Neuron (in vitro differentiated cells): ENCODE measurements around the gene GSG1L.

Experiments used
- H2AFZ ChIP-seq: one replicate; pipeline ENCODE4 v1.6.1; 2013; ENCODE audit warnings: low read depth, mild to moderate bottlenecking, inconsistent platforms, low read length, moderate library complexity
- H3K27me3 ChIP-seq: one replicate; pipeline ENCODE4 v1.6.1; 2013; ENCODE audit warnings: low read length; ENCODE audit not compliant: insufficient read depth
- H3K36me3 ChIP-seq: one replicate; pipeline ENCODE4 v1.6.1; 2013; ENCODE audit warnings: low read length; ENCODE audit not compliant: insufficient read depth
- H3K4me1 ChIP-seq: one replicate; pipeline ENCODE4 v1.6.1; 2013; ENCODE audit warnings: low read length; ENCODE audit not compliant: insufficient read depth
- H3K4me3 ChIP-seq: 2 replicates; pipeline ENCODE4 v1.5.1; 2013; ENCODE audit warnings: mild to moderate bottlenecking, low read length, moderate library complexity
- H3K9me3 ChIP-seq: one replicate; pipeline ENCODE4 v1.6.1; 2013; ENCODE audit warnings: low read length

Gene GSG1L

DNA sequence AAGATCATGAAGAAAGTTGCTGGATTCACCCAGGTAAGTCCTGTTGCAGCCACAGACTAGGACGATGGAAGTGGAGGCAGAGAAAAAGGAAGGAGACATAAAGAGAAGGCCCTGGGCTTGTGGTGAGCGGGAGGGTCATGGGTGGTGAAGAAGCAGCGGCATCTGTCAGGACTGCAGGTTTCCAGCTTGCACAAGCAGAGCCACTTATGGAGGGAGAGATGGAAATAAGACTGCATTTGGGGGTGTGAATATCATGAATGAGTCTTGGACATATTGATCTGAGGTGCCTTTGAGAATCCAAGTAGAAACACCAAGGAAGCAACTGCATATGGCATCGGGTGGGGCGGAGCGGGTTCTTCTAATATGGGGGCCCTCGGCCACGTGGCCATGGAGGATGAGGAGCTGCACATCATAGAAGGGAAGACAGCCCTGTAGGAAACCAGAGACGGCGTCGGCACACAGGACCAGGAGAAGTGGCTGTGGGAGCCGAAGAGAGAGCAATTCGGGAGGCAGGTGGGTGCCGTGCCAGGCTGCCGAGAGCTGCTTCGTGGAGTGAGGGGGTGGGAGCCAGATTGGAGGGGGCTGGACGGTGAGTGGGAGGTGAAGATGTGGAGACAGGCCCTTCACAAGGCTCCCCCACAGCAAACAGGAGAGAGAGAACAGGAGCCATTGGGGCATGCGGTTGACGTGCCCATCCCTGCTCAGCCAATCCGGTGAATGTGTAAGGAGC lies 243.5 kb downstream of the GSG1L start:
- Histone ChIP-seq H3K4me3 (no peak overlapping the region), H3K4me1 (no peaks in the 10 kb centered on the region), H2AFZ (no peak overlapping the region), H3K27me3 (peaks cover 13% of the 10 kb centered on the region), H3K9me3 (no peaks in the 10 kb centered on the region), H3K36me3 (no peaks in the 10 kb centered on the region)

DNA sequence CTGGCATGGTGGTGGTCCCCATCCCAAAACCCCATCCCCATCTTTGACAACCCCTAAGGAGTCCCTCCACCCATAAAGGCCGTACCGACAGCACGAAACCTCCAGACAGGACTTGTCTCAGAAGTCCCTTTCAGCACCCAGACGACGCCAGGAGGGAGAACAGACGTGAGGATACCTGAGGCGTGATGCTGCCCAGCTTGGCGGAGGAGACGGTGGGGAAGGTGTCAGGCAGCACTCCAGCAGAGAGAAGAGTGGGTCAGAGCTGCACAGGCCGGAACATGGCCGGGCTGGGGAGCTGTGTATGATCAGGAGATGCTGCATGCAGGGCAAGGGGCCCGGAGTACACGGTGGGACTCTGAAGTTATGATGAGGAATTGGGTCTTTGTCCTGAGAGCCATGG lies 244.2 kb downstream of the GSG1L start:
- Histone ChIP-seq H3K4me1 (no peaks in the 10 kb centered on the region), H3K36me3 (no peaks in the 10 kb centered on the region), H3K27me3 (peaks cover 13% of the 10 kb centered on the region), H3K9me3 (no peaks in the 10 kb centered on the region), H2AFZ (no peak overlapping the region), H3K4me3 (no peak overlapping the region)

DNA sequence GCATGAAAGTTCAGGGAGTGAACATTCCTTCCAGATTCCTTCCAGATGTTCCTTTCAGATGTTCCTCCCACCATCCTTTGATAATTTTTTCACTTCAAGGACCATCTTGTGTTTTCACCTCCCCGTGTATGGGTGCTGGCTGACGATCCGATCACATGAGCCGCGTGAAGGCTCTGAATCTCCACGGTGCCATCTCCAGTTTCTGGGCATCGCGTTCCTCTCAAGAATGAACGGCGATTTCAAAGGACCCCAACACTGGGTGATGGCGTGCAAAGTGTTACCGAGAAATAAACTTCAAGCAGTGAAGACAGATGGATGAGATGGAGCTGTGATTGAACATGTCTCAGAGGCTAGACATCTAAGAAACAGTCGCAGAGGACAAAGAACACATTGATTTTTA lies 245.3 kb downstream of the GSG1L start:
- Histone ChIP-seq H3K36me3 (no peaks in the 10 kb centered on the region), H2AFZ (no peak overlapping the region), H3K27me3 (peaks cover 13% of the 10 kb centered on the region), H3K4me3 (no peak overlapping the region), H3K9me3 (no peaks in the 10 kb centered on the region), H3K4me1 (no peaks in the 10 kb centered on the region)

DNA sequence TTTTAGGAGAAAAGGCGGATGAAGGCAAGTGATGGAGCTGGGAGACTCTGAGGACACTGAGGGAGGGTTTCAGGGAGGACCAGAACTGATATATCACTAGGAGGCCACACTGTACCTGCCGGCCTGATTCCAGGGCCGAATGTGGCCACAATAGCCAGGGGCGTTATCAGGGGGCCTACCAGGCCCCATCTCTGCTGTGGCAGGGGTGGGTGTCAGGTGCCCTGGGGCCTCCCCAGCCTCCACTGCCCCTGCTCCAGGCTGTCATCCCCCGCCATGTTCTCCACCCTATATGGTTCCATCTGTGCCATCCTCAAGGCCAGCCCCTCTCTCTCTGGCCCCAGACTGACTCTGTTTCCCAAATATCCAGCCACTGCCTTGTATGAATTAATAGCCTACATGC lies 246.5 kb downstream of the GSG1L start:
- H3K4me1 ChIP-seq = no peaks in the 10 kb centered on the region
- H3K36me3 ChIP-seq = no peaks in the 10 kb centered on the region
- H3K9me3 ChIP-seq = no peaks in the 10 kb centered on the region
- no peak overlapping the region for H2AFZ ChIP-seq
- H3K4me3 ChIP-seq = no peak overlapping the region
- peaks cover 13% of the 10 kb centered on the region for H3K27me3 ChIP-seq

DNA sequence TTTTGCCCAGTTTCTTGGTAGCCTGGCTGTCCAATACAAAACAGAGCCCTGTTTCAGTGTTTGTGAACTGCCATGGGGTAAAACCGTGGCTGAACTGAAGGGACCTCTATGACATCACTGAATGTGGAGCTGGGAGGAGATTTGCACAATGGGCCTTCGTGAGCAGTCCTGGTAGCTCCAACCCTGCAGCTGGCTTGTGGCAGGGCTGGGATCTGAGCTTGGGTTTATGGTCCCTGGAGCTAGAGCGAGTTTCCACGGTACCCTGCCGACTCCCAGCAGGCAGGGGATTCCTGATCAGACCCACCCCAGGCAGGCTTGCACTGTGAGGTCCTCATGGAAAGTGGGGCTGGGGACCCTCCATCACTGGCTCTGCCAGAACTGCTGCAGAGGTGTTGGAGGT lies 247.0 kb downstream of the GSG1L start:
- Histone ChIP-seq H2AFZ (no peak overlapping the region), H3K27me3 (peaks cover 13% of the 10 kb centered on the region), H3K9me3 (no peaks in the 10 kb centered on the region), H3K4me3 (no peak overlapping the region), H3K4me1 (no peaks in the 10 kb centered on the region), H3K36me3 (no peaks in the 10 kb centered on the region)

DNA sequence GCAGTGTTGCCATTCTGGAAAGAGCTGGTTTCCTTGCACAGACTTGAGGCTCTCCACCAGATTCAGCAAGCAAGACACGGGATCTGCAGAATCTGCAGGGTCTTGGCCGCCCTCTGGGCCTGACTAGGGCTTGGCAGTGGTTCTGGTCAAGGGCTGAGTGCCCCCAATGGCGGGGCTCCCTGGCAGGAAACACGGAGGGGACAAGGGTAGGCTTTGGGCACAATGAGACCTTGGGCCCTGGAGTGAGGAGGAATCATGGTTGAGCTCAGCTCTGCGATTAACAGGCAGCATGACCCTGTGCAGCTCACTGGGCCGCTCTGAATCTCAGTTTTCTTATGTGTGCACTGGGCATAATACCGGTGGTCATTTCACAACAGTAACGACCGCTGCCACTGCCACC lies 249.9 kb downstream of the GSG1L start:
- no peaks in the 10 kb centered on the region for H3K4me1 ChIP-seq
- H2AFZ ChIP-seq = no peak overlapping the region
- no peaks in the 10 kb centered on the region for H3K9me3 ChIP-seq
- no peaks in the 10 kb centered on the region for H3K36me3 ChIP-seq
- no peak overlapping the region for H3K4me3 ChIP-seq
- no peaks in the 10 kb centered on the region for H3K27me3 ChIP-seq

DNA sequence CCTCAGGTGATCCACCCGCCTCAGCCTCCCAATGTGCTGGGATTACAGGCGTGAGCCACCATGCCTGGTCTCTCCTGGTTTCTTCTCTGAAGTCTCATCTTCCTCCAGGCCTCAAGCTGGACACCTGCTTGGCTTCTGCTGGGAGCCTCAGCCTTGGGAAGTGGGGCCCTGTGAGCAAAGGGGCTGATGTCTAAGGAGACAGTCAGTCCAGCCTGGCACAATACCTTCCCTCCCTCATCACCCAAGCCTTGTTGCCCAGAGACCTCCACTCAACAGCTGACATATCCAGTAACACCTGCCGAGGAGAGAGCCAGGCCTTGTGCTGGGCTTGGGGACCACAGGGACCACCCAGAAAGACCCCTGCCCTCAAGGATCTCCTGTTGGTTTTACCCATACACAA lies 251.6 kb downstream of the GSG1L start:
- H3K4me3 ChIP-seq = no peak overlapping the region

DNA sequence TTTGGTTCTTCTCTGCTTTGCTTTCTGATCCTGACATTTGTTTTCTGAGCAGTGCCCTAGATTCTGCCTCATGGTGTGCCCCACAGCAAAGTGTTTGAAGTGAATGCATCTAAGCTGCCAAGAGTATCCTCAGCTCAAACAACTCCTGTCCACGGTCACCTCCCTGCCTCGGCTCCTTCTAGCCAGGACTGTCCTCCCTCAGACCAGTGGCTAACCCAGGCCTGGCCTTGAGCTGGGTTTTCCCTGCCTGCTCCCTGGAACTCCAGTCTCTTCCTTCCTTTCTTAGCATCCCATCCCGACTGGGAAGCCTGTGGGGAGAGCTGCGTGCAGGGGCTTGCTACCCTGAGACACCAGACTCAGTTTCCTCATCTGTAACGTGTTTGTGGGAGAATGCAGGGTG lies 256.5 kb downstream of the GSG1L start:
- no peak overlapping the region for H2AFZ ChIP-seq
- no peaks in the 10 kb centered on the region for H3K4me1 ChIP-seq
- no peaks in the 10 kb centered on the region for H3K36me3 ChIP-seq
- H3K9me3 ChIP-seq = no peaks in the 10 kb centered on the region
- H3K27me3 ChIP-seq = peaks cover 11% of the 10 kb centered on the region
- H3K4me3 ChIP-seq = no peak overlapping the region

More for the DNA sequence above, 251.6 kb downstream of the GSG1L start:
- H3K4me1 ChIP-seq = no peaks in the 10 kb centered on the region
- H3K36me3 ChIP-seq = no peaks in the 10 kb centered on the region
- H3K9me3 ChIP-seq = no peaks in the 10 kb centered on the region
- peaks cover 1% of the 10 kb centered on the region for H3K27me3 ChIP-seq
- no peak overlapping the region for H2AFZ ChIP-seq

DNA sequence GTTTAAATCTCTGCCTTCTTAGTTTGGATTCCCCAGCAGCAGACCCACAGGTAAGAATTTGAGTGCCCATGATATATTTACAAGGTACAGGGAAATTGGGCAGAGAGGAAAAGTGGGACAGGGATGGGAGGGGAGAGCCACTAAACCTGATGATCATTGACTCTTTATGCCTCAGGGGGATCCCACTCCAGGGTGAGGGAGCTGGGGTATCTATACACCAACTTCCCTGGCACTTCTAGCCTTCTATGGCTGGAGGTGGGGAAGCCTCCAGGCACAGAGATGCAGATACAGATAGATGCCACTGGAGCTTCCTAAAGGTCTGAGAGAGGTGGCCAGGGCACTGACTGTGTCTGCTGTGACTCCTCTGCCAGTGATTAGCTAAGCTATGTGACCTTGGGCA lies 257.1 kb downstream of the GSG1L start:
- no peak overlapping the region for H2AFZ ChIP-seq
- H3K36me3 ChIP-seq = no peaks in the 10 kb centered on the region
- H3K9me3 ChIP-seq = no peaks in the 10 kb centered on the region
- H3K4me3 ChIP-seq = no peak overlapping the region
- H3K27me3 ChIP-seq = peaks cover 11% of the 10 kb centered on the region
- H3K4me1 ChIP-seq = no peaks in the 10 kb centered on the region

DNA sequence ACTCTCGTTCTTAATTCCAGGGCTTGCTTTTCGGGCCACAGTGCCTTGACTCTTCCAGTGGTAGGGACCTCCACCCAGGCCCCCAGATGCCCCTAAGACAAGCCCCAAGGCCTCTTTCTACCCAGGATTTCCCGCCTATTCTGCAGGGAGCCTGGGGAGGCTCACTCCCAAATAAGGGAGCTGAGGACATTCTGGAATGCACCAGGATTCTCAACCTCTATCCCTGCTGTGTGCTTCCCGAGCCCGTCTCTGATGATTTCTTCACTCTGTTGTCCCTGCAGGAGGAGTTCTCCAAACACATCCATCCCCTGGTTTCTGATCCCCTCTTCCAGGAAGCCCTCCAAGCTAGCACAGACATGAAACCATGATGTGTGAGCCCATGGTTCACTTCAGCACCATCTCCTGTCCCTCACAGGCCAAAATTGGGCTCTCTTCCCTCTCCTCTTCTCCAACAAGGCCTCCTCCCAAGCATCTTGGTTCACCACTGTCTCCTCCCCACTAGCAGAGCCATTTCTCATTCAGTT lies 257.6 kb downstream of the GSG1L start:
- no peaks in the 10 kb centered on the region for H3K36me3 ChIP-seq
- peaks cover 11% of the 10 kb centered on the region for H3K27me3 ChIP-seq
- no peaks in the 10 kb centered on the region for H3K9me3 ChIP-seq
- H2AFZ ChIP-seq = no peak overlapping the region
- no peaks in the 10 kb centered on the region for H3K4me1 ChIP-seq
- no peak overlapping the region for H3K4me3 ChIP-seq

DNA sequence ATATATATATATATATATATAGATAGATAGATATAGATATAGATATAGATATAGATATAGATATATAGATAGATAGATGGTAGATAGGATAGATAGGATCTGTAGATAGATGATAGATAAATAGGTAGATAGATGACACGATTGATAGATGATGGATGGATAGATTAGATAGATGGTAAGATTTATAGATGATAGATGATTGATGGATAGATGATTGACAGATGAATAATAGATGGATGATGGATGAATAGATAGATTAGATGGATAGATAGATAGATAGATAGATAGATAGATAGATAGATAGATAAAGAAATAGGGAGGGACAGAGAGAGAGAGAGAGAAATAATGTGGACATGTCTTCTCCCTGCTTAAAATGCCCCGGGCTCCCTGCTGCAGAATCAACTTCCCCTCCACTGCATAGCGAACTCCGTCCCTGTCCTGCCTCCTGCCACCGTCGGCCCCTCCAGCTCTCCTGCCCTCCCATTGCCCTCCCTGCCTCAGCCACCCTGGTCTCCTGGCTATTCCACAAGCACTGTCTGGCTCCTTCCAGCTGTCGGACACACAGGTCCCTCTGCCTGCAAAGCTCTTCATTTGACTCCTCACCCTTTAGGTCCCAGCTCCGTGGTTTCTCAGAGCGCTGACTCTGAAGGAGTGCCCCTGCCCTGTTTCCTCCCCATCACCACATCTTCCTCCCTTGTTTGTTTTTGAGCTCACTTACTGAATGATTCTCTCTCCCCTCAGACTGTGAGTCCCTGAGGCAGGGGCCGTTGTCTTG lies 259.6 kb downstream of the GSG1L start:
- Histone ChIP-seq H3K4me1 (no peaks in the 10 kb centered on the region), H3K27me3 (peaks cover 11% of the 10 kb centered on the region), H3K4me3 (no peak overlapping the region), H3K9me3 (no peaks in the 10 kb centered on the region), H3K36me3 (no peaks in the 10 kb centered on the region), H2AFZ (no peak overlapping the region)

DNA sequence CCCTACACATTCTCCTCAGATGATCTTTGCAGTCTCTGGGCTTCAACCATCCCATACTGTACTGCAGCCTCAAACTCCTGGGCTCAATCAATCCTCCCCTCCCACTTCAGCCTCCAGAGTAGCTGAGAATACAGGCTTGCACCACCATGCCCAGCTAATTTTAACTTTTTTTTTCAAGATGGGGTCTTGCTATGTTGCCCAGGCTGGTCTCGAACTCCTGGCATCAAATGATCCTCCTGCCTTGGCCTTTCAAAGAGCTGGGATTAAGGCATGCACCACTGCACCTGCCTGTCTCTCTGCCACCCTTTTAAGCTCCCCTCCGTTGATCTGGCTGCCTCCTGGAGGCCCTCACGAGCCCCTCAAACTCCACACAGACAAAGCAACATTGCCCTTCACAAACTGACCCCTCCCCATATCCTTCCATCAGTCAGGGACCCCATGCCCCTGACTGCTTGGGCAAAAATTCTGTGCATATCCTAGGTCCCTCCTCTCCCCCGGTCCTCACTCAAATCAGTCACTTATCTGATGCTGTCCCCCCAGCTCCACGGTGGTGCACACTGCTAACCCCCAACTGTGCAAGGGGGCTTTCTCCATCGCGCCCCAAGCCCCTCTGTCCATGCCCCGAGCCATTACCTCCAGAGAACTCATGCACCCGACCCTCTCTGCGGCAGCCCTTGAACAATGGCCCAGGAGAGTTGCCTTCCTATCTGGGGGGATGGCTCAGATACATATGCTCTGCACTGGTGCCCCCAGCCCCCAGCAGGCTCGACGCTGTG lies 260.7 kb downstream of the GSG1L start:
- H3K27me3 ChIP-seq = peaks cover 11% of the 10 kb centered on the region
- no peaks in the 10 kb centered on the region for H3K36me3 ChIP-seq
- H2AFZ ChIP-seq = no peak overlapping the region

More for the DNA sequence above, 260.7 kb downstream of the GSG1L start:
- Histone ChIP-seq H3K9me3 (no peaks in the 10 kb centered on the region), H3K4me3 (no peak overlapping the region), H3K4me1 (no peaks in the 10 kb centered on the region)
